HFF-Myc (cell line): ENCODE data around the gene JSRP1.

Experiments
- DNase-seq: peaks from one replicate; pipeline ENCODE4 v3.0.0-alpha.2; 2011; ENCODE audit warnings: low read depth; ENCODE audit errors: extremely low read depth
- H3K4me3 ChIP-seq: replicated peaks from 2 replicates; pipeline ENCODE4 v1.5.1; 2011; ENCODE audit warnings: low read depth, mild to moderate bottlenecking, control low read depth, low read length
- CTCF ChIP-seq: IDR thresholded peaks from 2 replicates; pipeline ENCODE4 v1.5.1; 2012; ENCODE audit warnings: mild to moderate bottlenecking, low read depth, low read length, control low read depth; ENCODE audit errors: missing control alignments

JSRP1 gene

GRCh38 chr19:2212861-2213711 is 43.1 kb downstream of the JSRP1 start:
- no peak for DNase-seq
- no peak overlapping the region for H3K4me3 ChIP-seq
- TF ChIP-seq CTCF = no peak

- no peak for DNase-seq
- H3K4me3 ChIP-seq = no peak overlapping the region
- TF ChIP-seq CTCF = no peak
Measured at GRCh38 chr19:2210987-2211740, 45.1 kb downstream of the JSRP1 start.

GRCh38 chr19:2210206-2210605 is 46.0 kb downstream of the JSRP1 start:
- no peak overlapping the region for H3K4me3 ChIP-seq
- no peak for DNase-seq
- no peak for TF ChIP-seq CTCF

DNA sequence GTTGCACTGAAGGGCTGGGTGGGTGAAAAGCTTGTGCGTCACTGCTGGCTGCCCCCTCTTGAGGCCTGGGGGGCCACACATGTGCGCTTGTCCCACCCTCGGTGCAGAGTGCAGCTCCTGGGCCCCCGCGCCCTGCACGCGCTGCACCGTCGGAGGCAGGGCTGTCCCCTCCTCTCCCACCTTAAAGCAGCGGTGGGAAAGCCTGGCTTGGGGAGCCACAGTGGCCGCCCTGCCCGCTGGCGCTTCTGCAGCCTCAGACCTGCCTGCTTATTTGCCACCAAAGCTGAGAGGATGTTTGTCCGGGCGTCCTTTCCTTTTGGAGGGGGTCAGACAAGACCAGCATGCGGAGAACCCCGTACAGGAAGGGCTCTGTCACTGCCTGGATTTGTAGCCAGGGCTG is 46.8 kb downstream of the JSRP1 start:
- no peak overlapping the region for H3K4me3 ChIP-seq
- no peak for TF ChIP-seq CTCF
- no peak for DNase-seq

DNA sequence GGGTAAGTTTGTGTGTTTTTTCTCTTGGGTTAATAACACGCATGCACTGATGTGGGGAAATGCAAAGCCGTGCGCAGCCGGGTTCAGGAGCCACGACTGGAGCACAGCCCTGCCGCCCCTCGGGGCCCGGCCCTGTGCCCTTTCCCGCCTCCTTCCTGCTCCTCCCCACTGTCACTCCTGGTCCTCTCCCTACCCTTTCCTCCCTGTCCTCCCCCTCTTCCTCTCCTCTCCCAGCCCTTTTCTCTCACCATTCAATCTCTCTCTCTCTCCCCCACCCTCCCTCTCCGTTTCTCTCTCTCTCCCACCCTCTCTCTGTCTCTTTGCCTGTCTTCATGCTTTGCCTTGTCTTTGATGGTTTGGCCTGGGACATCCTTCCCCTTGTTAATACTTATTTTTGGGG is 47.2 kb downstream of the JSRP1 start:
- no peak for TF ChIP-seq CTCF
- no peak for DNase-seq
- H3K4me3 ChIP-seq = no peak overlapping the region

DNA sequence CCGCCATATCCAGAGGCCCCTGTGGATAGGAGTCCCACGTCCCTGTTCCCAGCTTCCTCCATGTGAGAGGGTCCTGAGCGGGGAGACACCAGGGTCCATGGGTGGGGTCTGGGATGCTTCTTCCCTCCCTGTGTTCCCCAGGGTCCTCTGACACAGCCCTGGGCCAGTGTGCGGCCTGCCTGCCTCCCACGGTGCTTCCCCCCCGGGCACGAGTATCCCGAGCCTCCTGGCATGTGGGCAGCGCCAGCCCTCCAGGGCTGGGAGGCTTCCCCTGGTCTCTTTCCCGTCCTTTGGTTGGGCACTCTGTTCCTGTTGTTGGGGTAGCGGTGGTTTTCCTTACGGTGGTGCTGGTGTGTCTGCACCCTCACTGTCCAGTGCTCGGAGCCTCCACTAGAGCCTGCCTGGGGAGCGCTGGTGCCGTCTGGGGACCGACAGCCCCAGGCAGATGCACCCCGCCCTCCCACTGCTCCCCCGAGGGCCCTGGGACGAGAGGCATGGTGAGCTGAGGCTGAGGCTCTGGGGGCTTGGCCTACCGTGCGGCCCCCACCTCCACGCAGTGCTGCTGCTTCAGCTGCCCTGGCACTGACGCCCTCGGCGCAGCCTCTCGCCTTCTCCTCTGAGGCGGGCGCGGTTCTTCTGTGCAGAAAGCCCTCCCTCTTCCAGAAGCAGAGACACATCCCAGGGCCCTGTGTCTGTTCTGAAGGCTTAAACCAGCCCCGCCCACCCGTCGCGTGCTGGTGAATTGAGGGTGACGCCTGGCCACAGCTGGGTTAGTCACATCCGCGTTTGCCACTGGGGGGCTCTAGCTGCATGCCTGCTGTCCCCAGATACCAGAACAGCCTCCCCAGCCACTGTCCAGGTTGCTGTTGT is 48.0 kb downstream of the JSRP1 start:
- H3K4me3 ChIP-seq = no peak overlapping the region
- peak; percentile 51 for DNase-seq
- TF ChIP-seq CTCF = peak; percentile 37
